ENCODE measurements around the gene IMPACT. TPM values are rescaled to one million over a fixed set of nuclear protein-coding genes. Genes with fewer than 3 reads are reported as not detected.

Gene IMPACT
- total RNA-seq, 1 experiment from 2014 or later = 38.3 TPM

- no peak for DNase-seq (ENCODE audit: low read depth)
Observed at GRCh38 chr18:24475926-24476589, 49.6 kb downstream of the IMPACT start.

DNA sequence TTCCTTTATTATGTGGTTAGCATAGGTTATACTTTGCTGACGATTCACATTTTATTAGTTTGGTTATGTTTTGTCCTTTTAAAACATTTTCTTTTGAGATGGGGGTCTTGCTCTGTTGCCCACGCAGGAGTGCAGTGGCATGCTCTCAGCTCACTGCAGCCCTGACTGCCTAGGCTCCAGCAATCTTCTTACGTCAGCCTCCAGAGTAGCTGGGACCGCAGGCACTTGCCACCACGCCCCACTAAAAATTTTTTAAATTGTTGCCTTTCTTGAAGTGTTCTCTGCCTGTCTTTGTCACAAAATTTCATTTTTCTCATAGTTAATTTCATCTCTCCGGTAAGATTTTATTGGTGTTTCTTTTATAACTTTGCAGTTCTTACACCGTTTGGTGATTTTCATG lies 52.9 kb downstream of the IMPACT start:
- no peak for DNase-seq (ENCODE audit: low read depth)

- DNase-seq (ENCODE audit: low read depth) = no peak
Observed at GRCh38 chr18:24482821-24483220, 56.4 kb downstream of the IMPACT start.

GRCh38 chr18:24485681-24486080 lies 59.2 kb downstream of the IMPACT start:
- no peak for DNase-seq (ENCODE audit: low read depth)

DNA sequence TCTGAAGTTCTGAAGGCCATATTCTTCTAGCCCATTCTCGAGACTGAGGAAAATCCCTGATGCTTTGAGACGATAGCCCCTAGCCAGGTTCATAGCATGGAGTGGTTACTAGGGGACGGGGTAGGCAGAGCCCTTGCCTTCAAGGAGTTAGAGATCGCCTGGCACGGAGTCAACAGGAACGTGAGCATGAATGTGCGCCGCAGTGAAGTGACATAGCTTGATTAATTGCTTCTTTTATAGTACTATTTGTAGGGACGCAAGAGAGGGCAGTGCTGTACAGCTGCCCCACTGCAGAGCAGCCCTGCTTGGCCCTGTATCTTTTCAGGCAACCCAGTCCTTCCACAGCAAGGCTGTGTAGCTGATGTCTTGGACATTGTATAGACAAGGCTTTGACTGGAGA lies 60.2 kb downstream of the IMPACT start:
- DNase-seq (ENCODE audit: low read depth) = no peak

GRCh38 chr18:24488824-24489493 lies 62.5 kb downstream of the IMPACT start:
- no peak for DNase-seq (ENCODE audit: low read depth)

DNA sequence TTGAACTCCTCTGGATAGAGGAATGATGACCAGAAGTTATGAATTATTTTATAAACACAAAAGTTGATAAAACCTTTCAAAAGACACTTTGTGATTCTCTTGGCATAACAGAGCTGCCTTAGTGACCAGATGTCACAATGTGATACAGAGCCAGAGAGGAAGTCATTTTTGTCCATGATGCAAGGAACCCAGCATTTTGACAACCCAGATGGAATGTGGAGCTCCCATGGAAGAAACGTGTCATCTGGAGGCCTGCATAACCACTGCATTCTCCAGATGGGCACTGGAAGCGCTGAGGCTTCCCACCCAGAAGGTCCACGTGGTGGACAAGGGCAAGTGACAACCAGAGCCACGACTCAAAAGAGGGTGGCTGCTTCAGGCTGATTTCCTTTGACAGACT lies 64.1 kb downstream of the IMPACT start:
- DNase-seq (ENCODE audit: low read depth) = no peak

DNA sequence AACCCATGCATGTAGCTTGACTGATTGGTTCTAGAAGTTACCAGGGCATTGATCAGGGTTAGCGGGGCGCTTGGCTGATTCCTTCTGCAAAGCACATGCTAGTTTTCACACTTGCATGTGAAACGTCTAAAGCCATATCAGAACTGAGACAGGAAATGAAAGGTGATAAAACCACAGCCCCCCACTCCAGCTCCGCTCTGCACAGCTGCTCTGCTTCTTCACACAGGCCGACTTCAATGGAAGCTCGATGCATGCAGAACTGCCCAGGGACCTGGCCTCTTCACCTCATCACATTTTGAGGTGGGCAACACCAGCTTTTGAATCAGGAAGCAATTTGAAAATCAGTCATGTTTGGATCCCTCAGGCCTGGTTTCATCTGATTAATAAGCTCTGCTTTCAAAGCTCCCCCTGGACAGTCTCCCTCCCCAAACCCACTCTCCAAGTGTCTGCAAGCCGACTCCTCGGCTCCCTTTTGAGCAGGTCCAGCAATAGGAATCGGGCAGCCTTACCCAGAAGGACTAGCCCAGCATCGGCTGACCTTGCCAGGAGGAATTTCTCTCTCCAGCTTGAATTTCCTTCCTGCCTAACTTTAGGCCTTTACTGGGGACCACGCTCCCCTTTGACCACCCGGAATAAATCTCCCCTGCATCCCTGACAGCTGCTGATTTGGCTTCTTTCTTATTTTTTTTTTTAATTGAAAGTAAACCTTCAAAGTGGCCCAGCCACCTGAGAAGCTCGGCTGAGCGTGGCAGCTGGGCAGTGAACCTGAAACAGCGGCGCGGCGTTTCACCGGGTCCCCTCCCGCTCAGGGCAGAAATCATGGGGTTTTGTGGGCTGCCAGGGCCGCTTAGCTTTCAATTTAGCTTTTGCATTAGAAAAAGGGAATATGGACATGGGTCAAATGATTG lies 65.7 kb downstream of the IMPACT start:
- DNase-seq (ENCODE audit: low read depth) = no peak

GRCh38 chr18:24494586-24494985 lies 68.1 kb downstream of the IMPACT start:
- no peak for DNase-seq (ENCODE audit: low read depth)

- no peak for DNase-seq (ENCODE audit: low read depth)
Observed at GRCh38 chr18:24497031-24497754, 70.7 kb downstream of the IMPACT start.

- DNase-seq (ENCODE audit: low read depth) = no peak
Observed at GRCh38 chr18:24499814-24500213, 73.3 kb downstream of the IMPACT start.

GRCh38 chr18:24500217-24500616 lies 73.7 kb downstream of the IMPACT start:
- no peak for DNase-seq (ENCODE audit: low read depth)

DNA sequence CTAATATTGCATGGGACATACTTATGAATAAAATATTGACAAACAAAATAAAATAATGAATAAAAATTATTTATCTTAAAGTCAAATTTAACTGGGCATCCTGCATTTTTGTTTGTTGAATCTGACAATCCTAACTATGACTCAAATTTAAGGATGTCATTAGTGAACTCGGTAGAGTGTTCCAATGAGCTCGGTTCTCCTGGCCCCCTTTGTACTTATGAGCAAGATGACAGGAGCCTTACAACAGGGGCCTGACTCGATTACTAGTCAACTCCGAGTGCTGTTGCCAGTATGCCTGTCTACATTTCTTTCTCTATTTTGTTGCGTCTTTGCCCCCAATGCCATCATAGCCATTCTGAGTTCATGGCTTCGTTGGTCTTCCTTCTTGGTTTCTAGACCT lies 74.3 kb downstream of the IMPACT start:
- DNase-seq (ENCODE audit: low read depth) = no peak

DNA sequence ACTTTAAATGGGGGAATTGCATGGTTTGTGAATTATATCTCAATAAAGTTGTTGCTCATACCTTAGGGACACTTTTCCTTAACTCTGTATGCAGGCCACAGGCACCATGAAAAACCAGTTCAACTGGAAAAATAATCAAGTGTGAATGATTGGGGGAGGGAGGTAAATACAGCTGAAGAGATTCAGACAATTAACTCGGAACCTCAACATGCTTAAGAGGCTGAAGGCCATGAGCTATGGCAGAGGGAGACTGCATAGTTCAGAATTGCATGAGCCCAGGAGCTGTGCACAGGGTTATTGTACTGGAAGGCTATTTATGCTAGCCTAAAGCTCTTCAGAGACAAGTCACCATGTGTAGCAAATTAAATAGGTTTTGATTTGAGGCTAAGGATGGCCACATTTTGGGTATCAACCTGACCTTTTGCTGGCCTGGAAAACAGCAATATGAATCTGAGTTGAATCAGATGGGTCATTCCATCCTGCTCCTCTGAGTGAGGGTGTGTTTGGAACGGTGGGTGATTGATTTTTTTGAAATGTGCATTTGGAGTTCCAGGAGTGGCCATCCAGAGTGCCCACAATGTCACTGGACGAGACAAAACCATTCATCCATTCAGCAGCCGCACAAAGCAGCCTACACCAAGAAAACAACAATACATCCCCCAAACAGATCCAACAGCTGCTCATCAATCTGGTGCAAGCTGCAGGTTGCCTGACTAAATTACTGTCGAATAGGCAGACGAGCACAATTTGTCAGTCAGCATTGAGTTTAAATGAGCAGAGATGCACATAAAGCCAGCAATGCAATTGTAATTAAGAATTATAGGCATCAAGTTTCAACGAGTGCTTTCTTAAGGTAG lies 76.4 kb downstream of the IMPACT start:
- no peak for DNase-seq (ENCODE audit: low read depth)

Other genes starting within 250 kb of the IMPACT start
- 13.5 and 23.5 TPM in 2 replicates for gene OSBPL1A, start 28.8 kb upstream of the IMPACT start, total RNA-seq (2014; rRNA removed; shearing (Covaris generic))
- gene HRH4, start 34.0 kb downstream of the IMPACT start, total RNA-seq (2014; rRNA removed; shearing (Covaris generic)) = 0.06 TPM in 1 of 2 replicates, not detected in the other